GM19372 (cell line): ENCODE results near the gene ANKRD18A.
"Not testable (repeated sequence)": the region's sequence is repeated elsewhere in the genome, so short reads cannot be mapped to it uniquely, and the experiment has no call there.

Source experiments
- ATAC-seq: cut with Tn5 transposase; IDR thresholded peaks from one replicate; pipeline ENCODE4 v1.9.1; 2021; ENCODE audit warnings: mild to moderate bottlenecking, low read depth, moderate library complexity; ENCODE audit not compliant: unreplicated experiment

The ANKRD18A gene

GRCh38 chr9:38553019-38553418 lies 67.4 kb downstream of the ANKRD18A start:
- not testable (repeated sequence) for ATAC-seq

- ATAC-seq = not testable (repeated sequence)
Measured at GRCh38 chr9:38546497-38547163, 73.8 kb downstream of the ANKRD18A start.

GRCh38 chr9:38540535-38540934 lies 79.9 kb downstream of the ANKRD18A start:
- not testable (repeated sequence) for ATAC-seq

GRCh38 chr9:38529317-38529716 lies 91.1 kb downstream of the ANKRD18A start:
- ATAC-seq = no peak

GRCh38 chr9:38527503-38527902 lies 92.9 kb downstream of the ANKRD18A start:
- no peak for ATAC-seq

- no peak for ATAC-seq
Measured at GRCh38 chr9:38526591-38526990, 93.8 kb downstream of the ANKRD18A start.

- no peak for ATAC-seq
Measured at GRCh38 chr9:38523121-38523520, 97.3 kb downstream of the ANKRD18A start.

- ATAC-seq = no peak
Measured at GRCh38 chr9:38521762-38522161, 98.6 kb downstream of the ANKRD18A start.
